Measurements from ENCODE around the gene ITIH2. TPM values are rescaled to one million over a fixed set of nuclear protein-coding genes. Genes with fewer than 3 reads are reported as not detected.

The ITIH2 gene
- total and polyA plus RNA-seq, 2 of the 8 experiments (the other 6 are each of a cell fraction or from before 2014, with no cell fraction given): not detected

DNA sequence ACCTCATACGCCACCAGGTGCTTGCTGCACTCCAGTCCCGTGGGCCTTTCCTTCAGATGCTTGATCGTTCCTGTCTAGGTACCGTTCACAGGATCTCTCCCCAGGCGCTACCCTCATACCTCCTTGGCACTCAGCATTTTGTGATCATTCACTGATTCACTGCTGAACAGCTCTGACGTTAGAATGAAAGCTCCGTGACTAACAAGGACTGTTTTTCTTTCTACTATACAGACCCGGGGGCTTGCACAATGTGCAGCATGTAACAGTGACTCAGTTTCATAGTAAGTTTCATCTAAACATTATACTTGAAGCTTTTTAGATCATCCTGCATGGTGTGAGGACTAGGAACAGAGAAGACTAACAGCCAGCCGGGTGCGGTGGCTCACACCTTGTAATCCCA, 64.1 kb downstream of the ITIH2 start (continued):
- TF ChIP-seq, protein P1, sequence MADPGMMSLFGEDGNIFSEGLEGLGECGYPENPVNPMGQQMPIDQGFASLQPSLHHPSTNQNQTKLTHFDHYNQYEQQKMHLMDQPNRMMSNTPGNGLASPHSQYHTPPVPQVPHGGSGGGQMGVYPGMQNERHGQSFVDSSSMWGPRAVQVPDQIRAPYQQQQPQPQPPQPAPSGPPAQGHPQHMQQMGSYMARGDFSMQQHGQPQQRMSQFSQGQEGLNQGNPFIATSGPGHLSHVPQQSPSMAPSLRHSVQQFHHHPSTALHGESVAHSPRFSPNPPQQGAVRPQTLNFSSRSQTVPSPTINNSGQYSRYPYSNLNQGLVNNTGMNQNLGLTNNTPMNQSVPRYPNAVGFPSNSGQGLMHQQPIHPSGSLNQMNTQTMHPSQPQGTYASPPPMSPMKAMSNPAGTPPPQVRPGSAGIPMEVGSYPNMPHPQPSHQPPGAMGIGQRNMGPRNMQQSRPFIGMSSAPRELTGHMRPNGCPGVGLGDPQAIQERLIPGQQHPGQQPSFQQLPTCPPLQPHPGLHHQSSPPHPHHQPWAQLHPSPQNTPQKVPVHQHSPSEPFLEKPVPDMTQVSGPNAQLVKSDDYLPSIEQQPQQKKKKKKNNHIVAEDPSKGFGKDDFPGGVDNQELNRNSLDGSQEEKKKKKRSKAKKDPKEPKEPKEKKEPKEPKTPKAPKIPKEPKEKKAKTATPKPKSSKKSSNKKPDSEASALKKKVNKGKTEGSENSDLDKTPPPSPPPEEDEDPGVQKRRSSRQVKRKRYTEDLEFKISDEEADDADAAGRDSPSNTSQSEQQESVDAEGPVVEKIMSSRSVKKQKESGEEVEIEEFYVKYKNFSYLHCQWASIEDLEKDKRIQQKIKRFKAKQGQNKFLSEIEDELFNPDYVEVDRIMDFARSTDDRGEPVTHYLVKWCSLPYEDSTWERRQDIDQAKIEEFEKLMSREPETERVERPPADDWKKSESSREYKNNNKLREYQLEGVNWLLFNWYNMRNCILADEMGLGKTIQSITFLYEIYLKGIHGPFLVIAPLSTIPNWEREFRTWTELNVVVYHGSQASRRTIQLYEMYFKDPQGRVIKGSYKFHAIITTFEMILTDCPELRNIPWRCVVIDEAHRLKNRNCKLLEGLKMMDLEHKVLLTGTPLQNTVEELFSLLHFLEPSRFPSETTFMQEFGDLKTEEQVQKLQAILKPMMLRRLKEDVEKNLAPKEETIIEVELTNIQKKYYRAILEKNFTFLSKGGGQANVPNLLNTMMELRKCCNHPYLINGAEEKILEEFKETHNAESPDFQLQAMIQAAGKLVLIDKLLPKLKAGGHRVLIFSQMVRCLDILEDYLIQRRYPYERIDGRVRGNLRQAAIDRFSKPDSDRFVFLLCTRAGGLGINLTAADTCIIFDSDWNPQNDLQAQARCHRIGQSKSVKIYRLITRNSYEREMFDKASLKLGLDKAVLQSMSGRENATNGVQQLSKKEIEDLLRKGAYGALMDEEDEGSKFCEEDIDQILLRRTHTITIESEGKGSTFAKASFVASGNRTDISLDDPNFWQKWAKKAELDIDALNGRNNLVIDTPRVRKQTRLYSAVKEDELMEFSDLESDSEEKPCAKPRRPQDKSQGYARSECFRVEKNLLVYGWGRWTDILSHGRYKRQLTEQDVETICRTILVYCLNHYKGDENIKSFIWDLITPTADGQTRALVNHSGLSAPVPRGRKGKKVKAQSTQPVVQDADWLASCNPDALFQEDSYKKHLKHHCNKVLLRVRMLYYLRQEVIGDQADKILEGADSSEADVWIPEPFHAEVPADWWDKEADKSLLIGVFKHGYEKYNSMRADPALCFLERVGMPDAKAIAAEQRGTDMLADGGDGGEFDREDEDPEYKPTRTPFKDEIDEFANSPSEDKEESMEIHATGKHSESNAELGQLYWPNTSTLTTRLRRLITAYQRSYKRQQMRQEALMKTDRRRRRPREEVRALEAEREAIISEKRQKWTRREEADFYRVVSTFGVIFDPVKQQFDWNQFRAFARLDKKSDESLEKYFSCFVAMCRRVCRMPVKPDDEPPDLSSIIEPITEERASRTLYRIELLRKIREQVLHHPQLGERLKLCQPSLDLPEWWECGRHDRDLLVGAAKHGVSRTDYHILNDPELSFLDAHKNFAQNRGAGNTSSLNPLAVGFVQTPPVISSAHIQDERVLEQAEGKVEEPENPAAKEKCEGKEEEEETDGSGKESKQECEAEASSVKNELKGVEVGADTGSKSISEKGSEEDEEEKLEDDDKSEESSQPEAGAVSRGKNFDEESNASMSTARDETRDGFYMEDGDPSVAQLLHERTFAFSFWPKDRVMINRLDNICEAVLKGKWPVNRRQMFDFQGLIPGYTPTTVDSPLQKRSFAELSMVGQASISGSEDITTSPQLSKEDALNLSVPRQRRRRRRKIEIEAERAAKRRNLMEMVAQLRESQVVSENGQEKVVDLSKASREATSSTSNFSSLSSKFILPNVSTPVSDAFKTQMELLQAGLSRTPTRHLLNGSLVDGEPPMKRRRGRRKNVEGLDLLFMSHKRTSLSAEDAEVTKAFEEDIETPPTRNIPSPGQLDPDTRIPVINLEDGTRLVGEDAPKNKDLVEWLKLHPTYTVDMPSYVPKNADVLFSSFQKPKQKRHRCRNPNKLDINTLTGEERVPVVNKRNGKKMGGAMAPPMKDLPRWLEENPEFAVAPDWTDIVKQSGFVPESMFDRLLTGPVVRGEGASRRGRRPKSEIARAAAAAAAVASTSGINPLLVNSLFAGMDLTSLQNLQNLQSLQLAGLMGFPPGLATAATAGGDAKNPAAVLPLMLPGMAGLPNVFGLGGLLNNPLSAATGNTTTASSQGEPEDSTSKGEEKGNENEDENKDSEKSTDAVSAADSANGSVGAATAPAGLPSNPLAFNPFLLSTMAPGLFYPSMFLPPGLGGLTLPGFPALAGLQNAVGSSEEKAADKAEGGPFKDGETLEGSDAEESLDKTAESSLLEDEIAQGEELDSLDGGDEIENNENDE (IDR thresholded peaks at IDR 0.05; ENCODE audit: insufficient replicate concordance, low read length): no peak
- TF ChIP-seq KDM5A (IDR thresholded peaks at IDR 0.05; ENCODE audit: low read length) (no peak), JUND (IDR thresholded peaks at IDR 0.05; ENCODE audit: low read length) (no peak), NRF1 (IDR thresholded peaks at IDR 0.05; ENCODE audit: low read depth, low read length) (no peak), ASH2L (IDR thresholded peaks at IDR 0.05; ENCODE audit: low read length) (no peak), POLR2AphosphoS5 (IDR thresholded peaks at IDR 0.05; ENCODE audit: low read depth, low read length) (no peak)

All from H1 (cell line).